GM21390 (cell line): Measurements from ENCODE around the gene SERPINA9.
"Not testable (repeated sequence)": the region's sequence is repeated elsewhere in the genome, so short reads cannot be mapped to it uniquely, and the experiment has no call there.

Experiments used
- ATAC-seq: cut with Tn5 transposase; IDR thresholded peaks from one replicate; pipeline ENCODE4 v1.9.1; 2021; ENCODE audit not compliant: unreplicated experiment

The SERPINA9 gene

GRCh38 chr14:94427016-94427613 is 48.9 kb downstream of the SERPINA9 start:
- ATAC-seq = no peak

GRCh38 chr14:94426526-94426925 is 49.5 kb downstream of the SERPINA9 start:
- no peak for ATAC-seq

DNA sequence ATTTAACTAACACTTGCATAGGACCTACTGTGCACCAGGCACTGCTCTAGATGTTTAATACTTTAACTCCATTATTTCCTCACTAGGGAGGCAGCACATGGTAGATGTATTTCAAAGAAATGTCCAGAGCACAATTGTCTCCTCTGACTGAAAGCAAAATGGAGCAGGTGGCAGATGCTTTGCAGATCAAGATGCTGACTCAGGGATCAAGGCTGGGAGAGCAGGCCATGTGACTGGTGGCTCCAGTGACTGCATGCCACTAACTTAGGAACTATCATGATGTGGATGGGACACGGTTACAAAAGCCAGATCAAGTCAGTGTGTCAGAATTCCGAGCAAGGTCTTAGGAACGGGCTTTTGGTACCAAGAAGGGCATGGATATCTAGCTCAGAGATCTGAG is 51.6 kb downstream of the SERPINA9 start:
- ATAC-seq = no peak

DNA sequence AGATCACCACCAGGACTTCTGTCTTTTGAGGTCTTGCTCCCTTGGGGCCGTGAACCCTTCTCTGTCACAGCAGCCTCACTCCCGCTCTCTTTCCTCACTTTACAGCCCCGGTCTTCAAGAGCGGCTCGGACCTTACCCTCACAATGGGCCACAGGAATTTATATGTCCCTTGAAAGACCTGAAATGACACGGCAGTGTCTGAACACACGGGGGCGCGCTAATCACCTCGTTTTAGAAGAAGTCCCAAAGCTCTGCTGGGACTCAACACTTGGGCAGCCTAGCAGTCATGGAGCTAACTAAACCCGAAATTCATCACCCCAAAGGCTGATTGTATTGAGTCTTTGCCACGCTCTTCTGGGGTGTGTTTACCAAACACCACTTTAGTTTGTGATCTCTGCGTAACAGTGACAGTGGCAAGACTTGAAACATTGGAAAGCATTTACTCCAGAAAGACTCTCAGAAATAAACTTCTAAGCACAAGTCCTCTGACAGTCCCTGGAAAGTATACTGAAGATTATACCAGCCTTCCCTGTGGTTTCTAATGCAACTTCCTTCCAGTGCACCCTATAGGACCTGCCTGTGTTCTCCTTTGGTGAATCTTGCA is 52.4 kb downstream of the SERPINA9 start:
- no peak for ATAC-seq

DNA sequence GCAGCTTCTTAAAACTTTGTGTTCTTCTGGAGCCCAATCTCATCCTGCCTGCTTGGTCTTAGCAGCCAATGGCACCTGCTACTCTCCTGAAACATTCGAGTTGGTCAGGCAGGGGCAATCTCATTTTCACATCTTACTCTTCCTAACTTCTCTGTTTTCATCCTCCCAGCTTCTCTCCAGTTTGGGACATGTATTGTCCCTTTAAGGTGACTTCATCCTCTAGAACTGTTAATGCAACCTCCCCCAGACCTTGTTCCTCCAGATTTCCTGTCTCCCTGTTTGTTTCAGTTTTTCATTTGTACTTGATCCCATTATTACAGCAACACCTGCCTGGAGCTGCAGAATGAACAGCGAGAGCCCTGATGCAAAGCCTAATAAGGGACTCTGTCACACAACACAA is 54.7 kb downstream of the SERPINA9 start:
- ATAC-seq = no peak

DNA sequence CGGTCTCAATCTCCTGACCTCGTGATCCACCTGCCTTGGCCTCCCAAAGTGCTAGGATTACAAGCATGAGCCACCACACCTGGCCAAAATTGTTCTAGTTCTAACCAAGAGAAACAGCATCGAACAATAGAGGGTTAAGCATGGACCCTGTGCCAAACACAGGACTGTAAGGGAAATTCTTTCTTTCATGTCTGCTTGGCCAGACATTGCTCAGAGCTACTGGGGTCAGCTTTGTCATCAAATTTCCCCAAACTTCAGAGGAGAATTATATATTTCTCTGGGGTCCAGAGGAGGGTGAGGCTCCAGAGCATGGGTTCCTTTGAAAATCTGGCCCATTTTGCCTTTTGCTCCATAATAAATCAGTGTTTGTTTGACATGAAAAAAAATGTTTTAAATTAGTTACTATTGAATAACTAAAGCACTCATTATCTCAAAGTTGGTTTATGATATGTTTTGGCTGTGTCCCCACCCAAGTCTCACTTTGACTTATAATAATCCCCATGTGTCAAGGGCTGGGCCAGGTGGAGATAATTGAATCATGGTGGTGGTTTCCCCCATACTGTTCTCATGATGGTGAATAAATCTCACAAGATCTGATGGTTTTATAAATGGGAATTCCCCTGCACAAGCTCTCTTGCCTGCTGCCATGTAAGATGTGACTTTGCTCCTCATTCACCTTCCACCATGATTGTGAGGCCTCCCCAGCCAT is 58.3 kb downstream of the SERPINA9 start:
- not testable (repeated sequence) for ATAC-seq
